HG03558 (cell line): ENCODE data around the gene ACP4.
"Not testable (repeated sequence)": the region's sequence is repeated elsewhere in the genome, so short reads cannot be mapped to it uniquely, and the experiment has no call there.

Source experiments
- ATAC-seq: cut with Tn5 transposase; IDR thresholded peaks from one replicate; pipeline ENCODE4 v1.9.1; 2021; ENCODE audit warnings: moderate number of reproducible peaks; ENCODE audit not compliant: unreplicated experiment; ENCODE audit errors: extremely low read depth

Gene ACP4

GRCh38 chr19:50773454-50773853, 16.8 kb upstream of the ACP4 start:
- not testable (repeated sequence) for ATAC-seq

- no peak for ATAC-seq
Observed at GRCh38 chr19:50776131-50776530, 14.1 kb upstream of the ACP4 start.

- no peak for ATAC-seq
Observed at GRCh38 chr19:50777261-50777660, 13.0 kb upstream of the ACP4 start.

- no peak for ATAC-seq
Observed at GRCh38 chr19:50777830-50778303, 12.3 kb upstream of the ACP4 start.

- ATAC-seq, result no peak
Observed at GRCh38 chr19:50778906-50779430, 11.2 kb upstream of the ACP4 start.

- ATAC-seq, result no peak
Observed at GRCh38 chr19:50779504-50780457, 10.4 kb upstream of the ACP4 start.

GRCh38 chr19:50780753-50781435, 9.3 kb upstream of the ACP4 start:
- ATAC-seq, result no peak

GRCh38 chr19:50783848-50784152, 6.4 kb upstream of the ACP4 start:
- ATAC-seq, result not testable (repeated sequence)

GRCh38 chr19:50784710-50785109, 5.5 kb upstream of the ACP4 start:
- no peak for ATAC-seq

GRCh38 chr19:50785329-50785728, 4.9 kb upstream of the ACP4 start:
- ATAC-seq, result no peak

GRCh38 chr19:50790922-50791467, 780 bp downstream of the ACP4 start:
- no peak for ATAC-seq

- ATAC-seq, result no peak
Observed at GRCh38 chr19:50791594-50792271, 1.5 kb downstream of the ACP4 start.

GRCh38 chr19:50792272-50793250, 2.3 kb downstream of the ACP4 start:
- ATAC-seq, result no peak

- no peak for ATAC-seq
Observed at GRCh38 chr19:50793558-50794065, 3.4 kb downstream of the ACP4 start.

- no peak for ATAC-seq
Observed at GRCh38 chr19:50794074-50794875, 4.1 kb downstream of the ACP4 start.

GRCh38 chr19:50794876-50795663, 4.9 kb downstream of the ACP4 start:
- ATAC-seq, result no peak

- no peak for ATAC-seq
Observed at GRCh38 chr19:50795664-50796073, 5.5 kb downstream of the ACP4 start.
